GM19438 (cell line): ENCODE measurements around the gene CCDC74B.
"Not testable (repeated sequence)": the region's sequence is repeated elsewhere in the genome, so short reads cannot be mapped to it uniquely, and the experiment has no call there.

Experiments
- ATAC-seq: cut with Tn5 transposase; IDR thresholded peaks from one replicate; pipeline ENCODE4 v1.9.1; 2021; ENCODE audit warnings: low read depth; ENCODE audit not compliant: unreplicated experiment

Gene CCDC74B

GRCh38 chr2:130151145-130151512, 6.2 kb upstream of the CCDC74B start:
- not testable (repeated sequence) for ATAC-seq

DNA sequence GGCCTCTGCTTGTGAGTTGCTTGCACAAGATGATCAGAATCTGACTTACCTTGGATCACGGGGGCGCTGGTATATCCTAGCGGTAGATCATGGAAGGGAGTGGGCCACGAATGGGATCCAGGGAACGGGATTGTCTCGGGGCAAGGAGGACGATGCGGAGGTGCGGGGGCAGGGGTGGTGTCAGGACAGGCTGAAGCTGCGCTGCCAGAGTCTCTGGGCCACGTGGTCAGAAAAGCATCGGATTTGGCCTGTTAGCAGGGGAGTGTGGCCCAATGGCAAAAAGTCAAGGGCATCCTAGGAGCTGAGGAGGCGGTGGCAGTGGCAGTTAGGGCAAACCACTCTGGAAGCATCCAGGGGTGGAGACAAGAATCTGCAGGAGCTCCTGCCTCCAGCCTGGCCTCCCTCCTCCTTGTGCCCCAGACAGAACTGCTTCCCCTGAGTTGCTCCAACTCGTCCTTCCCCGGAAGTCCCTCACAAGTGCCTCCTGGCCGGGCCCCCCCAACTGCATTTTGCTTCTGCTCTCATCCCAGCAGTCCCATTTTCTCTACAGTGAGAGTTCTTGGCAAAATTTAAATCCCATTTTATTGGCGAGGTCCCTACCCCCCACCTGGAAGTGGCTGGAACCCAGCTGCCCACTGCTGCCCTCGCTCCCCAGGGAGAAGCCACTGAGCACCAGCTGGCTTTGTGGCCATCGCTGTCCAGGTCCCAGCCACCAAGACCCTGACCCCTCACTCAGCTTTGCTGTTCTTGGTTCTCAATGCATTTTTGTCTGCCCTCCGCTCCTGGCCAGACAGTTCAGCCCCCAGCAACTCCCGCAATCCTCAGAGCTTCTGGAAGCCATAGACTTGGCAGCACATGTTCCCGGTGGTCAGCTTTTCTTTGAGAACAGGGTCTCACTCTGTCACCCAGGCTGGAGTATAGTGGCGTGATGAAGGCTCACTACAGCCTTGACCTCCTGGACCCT, 5.6 kb upstream of the CCDC74B start:
- no peak for ATAC-seq

DNA sequence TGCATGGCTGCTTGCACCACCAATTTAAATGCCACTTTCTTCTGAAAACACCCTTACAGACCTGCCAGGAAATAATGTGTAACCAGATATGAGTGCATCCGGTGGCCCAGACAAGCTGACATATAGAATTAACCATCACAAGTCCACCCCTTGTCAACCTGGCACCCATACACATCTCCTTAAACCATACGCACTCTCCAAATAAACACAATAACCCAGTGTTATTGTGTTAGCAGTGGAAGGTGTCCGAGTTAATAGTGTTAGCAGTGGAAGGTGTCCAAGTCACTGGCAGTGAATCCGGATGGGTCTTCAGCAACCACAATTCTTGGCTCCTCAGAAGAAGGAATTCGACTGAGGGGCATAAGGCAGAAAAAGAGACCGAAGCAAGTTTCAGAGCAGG, 3.6 kb upstream of the CCDC74B start:
- ATAC-seq = not testable (repeated sequence)

DNA sequence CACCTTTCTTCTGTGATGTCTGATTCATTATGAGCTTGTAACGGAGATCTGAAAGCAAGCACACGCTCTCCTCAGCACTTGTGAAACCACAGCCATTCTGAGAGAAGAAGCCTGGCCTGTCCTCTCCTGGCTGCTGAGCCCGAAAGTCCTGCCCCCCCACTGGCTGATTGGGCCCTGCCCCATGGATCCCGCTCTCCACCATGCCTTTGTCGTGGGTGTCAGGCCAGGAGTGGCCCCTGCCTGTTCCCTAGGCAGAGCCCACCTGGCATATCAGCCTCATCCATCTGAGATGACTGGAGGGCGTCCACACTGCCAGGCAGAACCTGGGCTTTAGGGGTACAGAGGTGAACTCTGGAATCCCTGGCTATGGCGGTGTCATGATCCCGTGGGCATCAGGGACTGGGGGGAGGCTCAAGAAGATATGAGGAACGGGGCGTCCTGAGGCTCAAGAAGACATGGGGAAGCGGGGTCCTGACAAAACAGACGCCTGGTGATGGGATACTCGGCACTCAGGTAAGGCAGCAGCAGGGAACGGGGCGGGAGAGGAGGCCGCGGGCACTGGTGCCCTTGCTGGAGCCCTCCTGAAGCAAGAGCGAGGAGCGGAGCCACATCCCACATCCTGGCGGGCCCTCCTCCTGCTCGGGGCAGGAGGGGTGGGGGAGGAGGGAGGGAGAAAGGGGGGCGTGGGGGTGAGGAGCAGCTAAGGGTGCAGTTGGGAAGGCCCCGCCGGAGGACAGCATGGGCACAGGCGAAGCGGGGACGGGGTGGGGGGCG, 1.5 kb downstream of the CCDC74B start:
- ATAC-seq = not testable (repeated sequence)

DNA sequence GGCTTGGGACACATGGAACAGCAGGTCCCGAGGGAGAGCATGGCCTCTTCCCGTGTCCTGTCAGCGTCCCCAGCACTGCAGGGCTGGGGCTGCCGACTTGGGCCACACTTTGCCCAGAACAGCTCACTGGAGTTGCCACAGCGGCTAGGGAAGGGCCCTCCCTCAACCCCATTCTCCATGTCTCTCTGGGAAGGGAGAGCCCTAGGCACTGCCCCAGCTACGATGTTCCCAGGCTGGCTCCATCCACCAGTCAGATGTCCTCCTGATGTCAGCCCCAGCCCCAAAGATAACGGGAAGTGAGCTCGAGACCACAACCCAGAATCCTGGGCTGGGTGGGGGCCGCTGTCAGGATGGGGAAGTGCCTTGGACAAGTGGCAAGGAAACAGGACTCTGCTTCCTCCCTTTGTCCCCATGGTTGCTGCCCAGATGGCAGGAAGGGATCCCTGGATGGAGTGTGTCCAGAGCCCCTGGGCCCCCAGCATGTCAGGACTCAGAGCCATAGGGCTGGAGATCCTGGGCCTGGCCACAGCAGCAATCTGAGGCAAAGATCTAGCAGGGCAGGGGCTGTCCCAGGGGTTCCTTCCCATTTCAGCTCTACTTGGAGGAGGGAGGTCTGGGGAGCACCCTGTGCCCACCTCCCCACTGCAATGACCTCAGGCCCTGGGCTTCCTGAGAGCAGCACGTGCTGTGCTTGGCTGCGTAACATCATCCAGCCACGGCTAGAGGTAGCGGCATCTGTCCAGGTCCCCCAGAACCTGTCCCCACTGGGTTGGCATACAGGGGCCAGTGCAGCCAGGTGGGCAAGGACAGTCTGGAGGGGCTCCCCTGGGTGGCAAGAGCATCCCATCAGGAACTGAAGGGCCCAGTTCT, 2.3 kb downstream of the CCDC74B start:
- ATAC-seq = not testable (repeated sequence)

GRCh38 chr2:130141645-130142370, 3.1 kb downstream of the CCDC74B start:
- not testable (repeated sequence) for ATAC-seq

GRCh38 chr2:130141002-130141401, 3.9 kb downstream of the CCDC74B start:
- not testable (repeated sequence) for ATAC-seq

DNA sequence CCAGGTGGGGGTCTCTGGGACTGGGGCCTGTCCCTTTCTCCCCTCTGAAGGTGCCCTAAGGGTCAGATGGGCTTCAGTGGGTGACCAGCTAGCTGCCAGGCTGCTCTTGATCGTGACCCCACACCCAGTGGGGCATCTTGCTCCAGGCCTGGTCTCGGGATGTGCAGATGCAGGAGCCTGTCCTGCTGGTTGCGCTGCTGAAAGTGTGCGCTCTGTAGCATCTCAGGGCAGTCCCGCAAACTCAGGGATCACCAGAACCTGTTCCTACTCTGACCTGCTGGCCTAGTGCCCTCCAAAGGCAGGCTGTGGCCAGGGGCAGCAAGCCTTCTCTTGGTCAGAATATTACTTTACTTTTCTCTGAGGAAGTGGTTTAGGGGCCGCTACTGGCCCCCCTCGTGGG, 4.4 kb downstream of the CCDC74B start:
- ATAC-seq = not testable (repeated sequence)

DNA sequence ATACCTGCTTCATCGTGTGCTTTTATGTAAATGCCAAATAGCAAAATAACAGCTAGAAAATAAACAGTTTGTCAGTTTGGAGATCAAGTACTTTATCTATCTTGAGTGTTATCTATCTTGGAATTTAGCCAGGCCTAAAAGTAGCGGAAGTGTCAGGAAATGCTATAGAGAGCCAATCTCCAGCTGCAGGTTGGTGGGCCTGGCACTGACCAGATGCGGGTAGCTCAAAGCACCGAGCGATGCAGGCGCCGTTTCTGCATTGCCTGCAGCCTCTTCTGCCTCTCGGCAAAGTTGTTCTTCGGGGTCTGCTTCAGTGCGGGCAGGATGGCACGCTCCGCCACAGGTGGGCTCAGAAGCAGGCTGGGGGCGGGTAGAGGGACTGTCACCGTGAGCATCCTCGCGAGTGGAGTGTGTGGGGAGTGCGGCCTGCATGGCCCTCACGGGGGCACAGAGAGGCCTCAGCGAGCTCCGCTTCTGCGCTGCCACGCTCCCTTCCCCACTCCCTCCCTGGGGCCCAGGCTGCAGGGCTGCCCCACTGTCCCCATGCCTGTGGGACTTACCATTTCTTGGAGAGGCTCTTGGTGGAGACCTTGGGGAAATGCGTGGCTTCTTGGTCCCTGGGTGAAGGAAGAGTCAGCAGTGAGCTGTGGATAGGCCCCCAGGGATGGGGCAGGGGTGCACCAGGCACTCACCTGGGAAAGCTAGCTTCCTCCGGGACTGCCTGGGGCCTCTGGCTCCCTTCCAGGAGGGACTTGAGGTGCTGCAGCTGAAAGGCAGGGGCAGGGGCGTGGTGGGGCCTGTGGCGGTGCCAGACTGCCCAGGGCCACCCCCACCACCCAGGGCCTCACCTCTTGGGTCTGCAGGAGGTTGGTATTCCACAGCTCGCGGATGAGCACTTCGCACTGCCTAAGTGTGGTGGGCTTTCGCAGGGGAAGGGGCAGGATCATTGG, 5.3 kb downstream of the CCDC74B start:
- not testable (repeated sequence) for ATAC-seq

DNA sequence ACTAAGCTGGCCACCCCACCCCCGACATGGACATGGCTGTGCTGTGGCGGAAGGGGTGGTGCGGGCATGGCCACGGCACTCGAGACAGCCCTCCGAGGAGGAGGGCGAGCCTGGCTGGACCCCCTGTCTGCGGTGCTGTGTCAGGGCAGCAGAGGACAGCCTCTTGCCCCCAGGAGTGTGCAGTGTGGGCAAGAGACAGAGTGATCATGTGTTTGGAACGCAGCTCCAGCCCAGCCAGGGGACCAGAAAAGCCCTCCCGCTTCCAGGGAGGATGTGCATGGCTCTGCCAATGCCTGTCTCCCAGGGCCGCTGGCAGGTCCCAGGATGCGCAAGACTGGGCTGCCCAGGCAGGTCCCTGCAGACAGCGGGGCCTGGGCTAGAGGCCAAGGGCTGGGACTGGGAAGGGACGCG, 6.1 kb downstream of the CCDC74B start:
- ATAC-seq = not testable (repeated sequence)

- not testable (repeated sequence) for ATAC-seq
Measured at GRCh38 chr2:130138326-130138725, 6.6 kb downstream of the CCDC74B start.

DNA sequence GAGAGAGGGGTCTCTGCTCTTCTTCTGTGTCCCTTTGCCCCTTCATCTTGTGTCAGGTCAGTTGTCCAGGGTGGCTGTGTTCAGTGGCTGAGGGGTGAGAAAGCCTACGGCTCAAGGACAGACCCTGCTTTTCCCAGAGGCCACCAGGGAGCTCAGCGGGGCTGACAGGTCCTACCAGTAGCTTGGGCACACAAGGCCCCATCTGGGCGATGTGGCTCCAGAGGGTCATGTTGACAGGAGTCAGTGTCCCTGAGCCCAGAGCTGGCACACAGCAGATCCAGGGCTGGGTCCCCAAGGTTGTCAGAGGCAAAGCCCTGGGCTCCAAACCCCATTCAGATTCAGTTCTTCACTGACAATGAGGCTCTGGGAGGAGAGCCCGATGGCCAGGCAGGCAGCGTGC, 7.8 kb downstream of the CCDC74B start:
- not testable (repeated sequence) for ATAC-seq

DNA sequence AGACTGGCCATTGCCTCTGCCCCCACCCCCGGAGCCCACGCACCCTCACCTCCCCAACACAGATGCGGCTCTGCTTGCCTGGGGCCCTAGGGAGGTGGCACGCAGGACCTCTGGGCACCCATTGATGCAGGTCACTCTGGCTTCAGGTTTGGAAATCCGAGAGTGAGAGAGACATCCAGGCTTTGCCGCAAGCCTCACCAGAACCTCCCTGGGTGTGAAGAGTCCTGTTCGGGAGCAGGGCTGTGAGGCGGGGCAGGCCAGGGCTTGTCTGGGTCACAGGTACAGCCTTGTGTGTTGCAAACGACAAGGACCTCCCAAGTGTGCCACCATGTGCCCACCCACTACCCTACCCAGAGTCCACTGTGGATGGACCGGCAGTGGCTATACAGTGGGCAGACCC, 8.4 kb downstream of the CCDC74B start:
- ATAC-seq = not testable (repeated sequence)

GRCh38 chr2:130135692-130136541, 9.0 kb downstream of the CCDC74B start:
- ATAC-seq = no peak

- not testable (repeated sequence) for ATAC-seq
Measured at GRCh38 chr2:130129120-130129829, 15.6 kb downstream of the CCDC74B start, which contains the start of gene POTEF. POTEF (minus strand) TSS chr2:130129222; CDS start chr2:130120515, 8,707 bp downstream.

DNA sequence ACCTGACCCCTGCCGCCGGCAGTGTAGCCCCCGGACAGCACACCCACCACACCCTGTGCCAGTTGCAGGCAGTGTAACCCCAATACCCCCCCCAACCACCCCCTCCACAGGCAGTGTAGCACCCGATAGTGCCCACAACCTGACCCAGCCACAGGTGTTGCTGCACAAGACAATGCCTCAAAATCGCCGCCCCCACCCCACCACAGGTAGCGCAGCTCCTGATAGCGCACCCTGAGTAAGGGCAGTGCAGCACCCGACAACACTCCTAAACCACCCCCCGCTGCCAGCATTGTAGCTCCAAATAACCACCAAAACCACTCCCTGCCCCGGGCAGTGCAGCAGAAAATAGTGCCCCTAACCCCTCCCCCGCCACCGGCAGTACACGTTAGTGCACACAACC, 16.4 kb downstream of the CCDC74B start:
- not testable (repeated sequence) for ATAC-seq

DNA sequence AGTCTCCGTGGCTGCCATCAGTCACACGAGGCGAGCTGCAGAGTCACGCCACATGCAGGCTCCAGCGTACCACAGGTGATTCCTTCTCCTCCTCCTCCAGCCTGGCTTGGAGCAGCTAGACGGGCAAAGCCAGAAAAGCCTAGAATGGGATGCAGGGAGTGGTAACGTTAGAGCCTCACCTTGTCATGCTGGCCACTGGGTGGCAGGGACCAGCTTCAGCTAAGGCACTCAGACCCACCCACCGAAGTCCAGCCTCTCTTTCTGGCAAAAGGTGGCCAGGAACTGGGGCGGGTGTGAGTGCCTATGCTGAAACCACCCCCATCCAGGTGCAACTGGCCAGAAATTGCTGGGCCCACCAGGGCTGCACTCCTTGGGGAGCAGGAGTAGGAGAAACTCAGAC, 17.2 kb downstream of the CCDC74B start:
- ATAC-seq = not testable (repeated sequence)
